Upper lobe of left lung (tissue), 4 donors: ENCODE data around the gene FAM13B.

Source experiments
- POLR2A ChIP-seq, 4 donors: fragments of 450-650 bp; IDR thresholded peaks; one replicate each; pipeline ENCODE4 v1.5.1; 2016 to 2017; ENCODE audit warnings: antibody characterized with exemption in 4 of 4, mild to moderate bottlenecking in 2 of 4
- POLR2AphosphoS5 ChIP-seq, 2 donors: sonication (generic); formaldehyde crosslinking; IDR thresholded peaks; one replicate each; pipeline ENCODE4 v1.5.1; 2017; ENCODE audit warnings: antibody characterized with exemption in 2 of 2
- TF ChIP-seq, protein P1 (sequence below), 6 experiments: fragments of 450-650 bp in 4 of 6; fragments of 200-600 bp in 2 of 6; sonication (generic) in 2 of 6; IDR thresholded peaks; one replicate each; pipeline ENCODE4 v1.5.1; 2016 to 2019; ENCODE audit warnings: antibody characterized with exemption in 6 of 6

DNA sequence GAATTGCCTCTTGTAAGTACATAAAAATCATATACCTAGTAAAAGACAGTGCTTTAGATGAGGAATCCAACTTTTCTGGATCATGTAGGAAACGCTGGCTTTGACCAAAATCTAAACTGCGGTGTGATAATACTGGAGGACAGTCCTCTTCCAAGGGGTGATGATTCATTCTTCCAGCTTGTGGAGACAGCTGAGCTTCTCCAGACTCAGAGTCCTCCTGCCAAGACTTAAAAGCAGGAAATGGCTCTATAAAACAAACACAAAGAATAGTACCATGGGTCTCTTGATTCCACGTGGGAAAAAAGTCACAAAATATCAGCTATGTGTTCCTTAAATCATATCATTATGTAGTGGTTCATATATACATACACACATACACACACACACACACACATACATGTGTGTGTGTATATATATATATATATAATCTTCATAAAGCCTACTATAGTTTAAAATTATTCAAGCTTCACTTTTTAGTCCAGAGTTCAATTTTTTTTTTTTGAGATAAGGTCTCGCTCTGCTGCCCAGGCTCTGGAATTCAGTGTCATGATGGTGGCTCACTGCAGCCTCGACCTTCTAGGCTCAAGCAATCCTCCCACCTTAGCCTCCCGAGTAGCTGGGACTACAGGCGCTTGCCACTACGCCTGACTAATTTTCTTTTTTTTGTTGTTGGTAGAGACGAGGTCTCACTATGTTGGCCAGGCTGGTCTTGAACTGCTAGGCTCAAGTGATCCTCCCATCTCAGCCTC, 78.6 kb downstream of the FAM13B start:
- TF ChIP-seq, protein P1, sequence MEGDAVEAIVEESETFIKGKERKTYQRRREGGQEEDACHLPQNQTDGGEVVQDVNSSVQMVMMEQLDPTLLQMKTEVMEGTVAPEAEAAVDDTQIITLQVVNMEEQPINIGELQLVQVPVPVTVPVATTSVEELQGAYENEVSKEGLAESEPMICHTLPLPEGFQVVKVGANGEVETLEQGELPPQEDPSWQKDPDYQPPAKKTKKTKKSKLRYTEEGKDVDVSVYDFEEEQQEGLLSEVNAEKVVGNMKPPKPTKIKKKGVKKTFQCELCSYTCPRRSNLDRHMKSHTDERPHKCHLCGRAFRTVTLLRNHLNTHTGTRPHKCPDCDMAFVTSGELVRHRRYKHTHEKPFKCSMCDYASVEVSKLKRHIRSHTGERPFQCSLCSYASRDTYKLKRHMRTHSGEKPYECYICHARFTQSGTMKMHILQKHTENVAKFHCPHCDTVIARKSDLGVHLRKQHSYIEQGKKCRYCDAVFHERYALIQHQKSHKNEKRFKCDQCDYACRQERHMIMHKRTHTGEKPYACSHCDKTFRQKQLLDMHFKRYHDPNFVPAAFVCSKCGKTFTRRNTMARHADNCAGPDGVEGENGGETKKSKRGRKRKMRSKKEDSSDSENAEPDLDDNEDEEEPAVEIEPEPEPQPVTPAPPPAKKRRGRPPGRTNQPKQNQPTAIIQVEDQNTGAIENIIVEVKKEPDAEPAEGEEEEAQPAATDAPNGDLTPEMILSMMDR (IDR thresholded peaks at IDR 0.05) = no peak
- TF ChIP-seq POLR2A (IDR thresholded peaks at IDR 0.05) = no peak
- no peak for TF ChIP-seq POLR2AphosphoS5 (IDR thresholded peaks at IDR 0.05)
